Measurements from ENCODE around the gene LETM1. TPM values are rescaled to one million over a fixed set of nuclear protein-coding genes. Genes with fewer than 3 reads are reported as not detected.

LETM1 gene
- total RNA-seq, 1 experiment from 2014 or later = 18.6 TPM

- Histone ChIP-seq H3K9me3 (replicated peaks) (no peaks in the 10 kb centered on the region), H3K27ac (no peak overlapping the region), H3K36me3 (no peaks in the 10 kb centered on the region), H3K4me3 (no peak overlapping the region), H3K27me3 (replicated peaks) (no peaks in the 10 kb centered on the region), H3K4me1 (replicated peaks) (no peaks in the 10 kb centered on the region)
- no peak for DNase-seq (ENCODE audit: low read depth in 1 of 2, low spot score in 2 of 2)
Observed at GRCh38 chr4:1801286-1801958, 54.5 kb downstream of the LETM1 start.

GRCh38 chr4:1800805-1801204 is 55.2 kb downstream of the LETM1 start:
- Histone ChIP-seq H3K4me1 (replicated peaks) (no peaks in the 10 kb centered on the region), H3K36me3 (no peaks in the 10 kb centered on the region), H3K9me3 (replicated peaks) (no peaks in the 10 kb centered on the region), H3K27ac (no peak overlapping the region), H3K4me3 (no peak overlapping the region), H3K27me3 (replicated peaks) (no peaks in the 10 kb centered on the region)
- no peak for DNase-seq (ENCODE audit: low read depth in 1 of 2, low spot score in 2 of 2)

GRCh38 chr4:1799387-1800375 is 56.3 kb downstream of the LETM1 start:
- Histone ChIP-seq H3K9me3 (replicated peaks) (no peaks in the 10 kb centered on the region), H3K4me1 (replicated peaks) (peaks cover 3% of the 10 kb centered on the region), H3K36me3 (no peaks in the 10 kb centered on the region), H3K27me3 (replicated peaks) (no peaks in the 10 kb centered on the region; the same call in 1 of the 2 replicates), H3K27ac (no peak overlapping the region), H3K4me3 (no peak overlapping the region)
- DNase-seq (ENCODE audit: low read depth in 1 of 2, low spot score in 2 of 2) = no peak

- Histone ChIP-seq H3K27me3 (replicated peaks) (peaks cover 5% of the 10 kb centered on the region; the same call in 1 of the 2 replicates), H3K4me3 (no peak overlapping the region), H3K27ac (no peak overlapping the region), H3K36me3 (no peaks in the 10 kb centered on the region), H3K9me3 (replicated peaks) (no peaks in the 10 kb centered on the region), H3K4me1 (replicated peaks) (peaks cover 12% of the 10 kb centered on the region)
- no peak for DNase-seq (ENCODE audit: low read depth in 1 of 2, low spot score in 2 of 2)
Observed at GRCh38 chr4:1798580-1799386, 57.2 kb downstream of the LETM1 start.

GRCh38 chr4:1797861-1798579 is 57.9 kb downstream of the LETM1 start:
- DNase-seq (ENCODE audit: low read depth in 1 of 2, low spot score in 2 of 2) = no peak
- Histone ChIP-seq H3K4me1 (replicated peaks) (peaks cover 13% of the 10 kb centered on the region), H3K9me3 (replicated peaks) (no peaks in the 10 kb centered on the region), H3K27me3 (replicated peaks) (peaks cover 5% of the 10 kb centered on the region; the same call in 1 of the 2 replicates), H3K4me3 (no peak overlapping the region), H3K27ac (no peak overlapping the region), H3K36me3 (no peaks in the 10 kb centered on the region)

- H3K27me3 ChIP-seq (replicated peaks) = peaks cover 5% of the 10 kb centered on the region; the same call in 1 of the 2 replicates
- no peaks in the 10 kb centered on the region for H3K36me3 ChIP-seq
- no peak overlapping the region for H3K27ac ChIP-seq
- peaks cover 13% of the 10 kb centered on the region for H3K4me1 ChIP-seq (replicated peaks)
- no peaks in the 10 kb centered on the region for H3K9me3 ChIP-seq (replicated peaks)
- H3K4me3 ChIP-seq = no peak overlapping the region
- no peak for DNase-seq (ENCODE audit: low read depth in 1 of 2, low spot score in 2 of 2)
Observed at GRCh38 chr4:1797298-1797860, 58.6 kb downstream of the LETM1 start.

GRCh38 chr4:1796486-1797204 is 59.3 kb downstream of the LETM1 start:
- DNase-seq (ENCODE audit: low read depth in 1 of 2, low spot score in 2 of 2) = no peak
- Histone ChIP-seq H3K4me3 (no peak overlapping the region), H3K4me1 (replicated peaks) (peaks cover 13% of the 10 kb centered on the region), H3K27me3 (replicated peaks) (peaks cover 5% of the 10 kb centered on the region; the same call in 1 of the 2 replicates), H3K9me3 (replicated peaks) (no peaks in the 10 kb centered on the region), H3K36me3 (no peaks in the 10 kb centered on the region), H3K27ac (no peak overlapping the region)

GRCh38 chr4:1795299-1796195 is 60.4 kb downstream of the LETM1 start:
- Histone ChIP-seq H3K4me3 (peak overlapping the region; percentile 44), H3K9me3 (replicated peaks) (no peaks in the 10 kb centered on the region), H3K4me1 (replicated peaks) (peaks cover 13% of the 10 kb centered on the region), H3K36me3 (no peaks in the 10 kb centered on the region), H3K27me3 (replicated peaks) (peaks cover 5% of the 10 kb centered on the region; the same call in 1 of the 2 replicates), H3K27ac (no peak overlapping the region)
- no peak for DNase-seq (ENCODE audit: low read depth in 1 of 2, low spot score in 2 of 2)

GRCh38 chr4:1794809-1795298 is 61.1 kb downstream of the LETM1 start:
- Histone ChIP-seq H3K36me3 (no peaks in the 10 kb centered on the region), H3K4me1 (replicated peaks) (peaks cover 13% of the 10 kb centered on the region), H3K27me3 (replicated peaks) (peaks cover 5% of the 10 kb centered on the region; the same call in 1 of the 2 replicates), H3K4me3 (peak overlapping the region; percentile 44), H3K9me3 (replicated peaks) (no peaks in the 10 kb centered on the region), H3K27ac (no peak overlapping the region)
- DNase-seq (ENCODE audit: low read depth in 1 of 2, low spot score in 2 of 2) = no peak

- no peaks in the 10 kb centered on the region for H3K9me3 ChIP-seq (replicated peaks)
- H3K27me3 ChIP-seq (replicated peaks) = peaks cover 5% of the 10 kb centered on the region; the same call in 1 of the 2 replicates
- no peaks in the 10 kb centered on the region for H3K36me3 ChIP-seq
- DNase-seq (ENCODE audit: low read depth in 1 of 2, low spot score in 2 of 2) = peak in 1 of 2 experiments; percentile 28
- H3K27ac ChIP-seq = no peak overlapping the region
- peaks cover 13% of the 10 kb centered on the region for H3K4me1 ChIP-seq (replicated peaks)
- H3K4me3 ChIP-seq = peak overlapping the region; percentile 44
Observed at GRCh38 chr4:1793940-1794808, 61.8 kb downstream of the LETM1 start.

GRCh38 chr4:1793496-1793840 is 62.5 kb downstream of the LETM1 start:
- peaks cover 13% of the 10 kb centered on the region for H3K4me1 ChIP-seq (replicated peaks)
- no peak overlapping the region for H3K27ac ChIP-seq
- H3K4me3 ChIP-seq = peak overlapping the region; percentile 44
- peaks cover 5% of the 10 kb centered on the region; the same call in 1 of the 2 replicates for H3K27me3 ChIP-seq (replicated peaks)
- DNase-seq (ENCODE audit: low read depth in 1 of 2, low spot score in 2 of 2) = peak in 1 of 2 experiments; percentile 52
- H3K36me3 ChIP-seq = no peaks in the 10 kb centered on the region
- H3K9me3 ChIP-seq (replicated peaks) = no peaks in the 10 kb centered on the region

Data from SJSA1 (cell line).